Stimulated activated CD8-positive, alpha-beta memory T cell treated with anti-CD3 and anti-CD28 coated beads, Interleukin-7, amount 100 ng/mL, for 4 hours (primary cell): Measurements from ENCODE around the gene ENO2.

Experiments used
- DNase-seq, 2 donors: peaks; one replicate each; pipeline ENCODE4 v3.0.0-alpha.2; 2020; ENCODE audit warnings: low read depth in 2 of 2

ENO2 gene

GRCh38 chr12:6912164-6912935, 2.0 kb upstream of the ENO2 start:
- no peak for DNase-seq

- DNase-seq = no peak
These were observed 788 bp downstream of the ENO2 start for GRCh38 chr12:6914947-6915788.

GRCh38 chr12:6915789-6916285, 1.5 kb downstream of the ENO2 start:
- DNase-seq = no peak

- no peak for DNase-seq
These were observed 2.2 kb downstream of the ENO2 start for GRCh38 chr12:6916426-6917200.

- no peak for DNase-seq
These were observed 3.3 kb downstream of the ENO2 start for GRCh38 chr12:6917491-6918231.

- no peak for DNase-seq
These were observed 5.2 kb downstream of the ENO2 start for GRCh38 chr12:6919588-6919987.

GRCh38 chr12:6921539-6921938, 7.2 kb downstream of the ENO2 start:
- no peak for DNase-seq

GRCh38 chr12:6921996-6922946, 7.9 kb downstream of the ENO2 start:
- DNase-seq = no peak

- no peak for DNase-seq
These were observed 8.8 kb downstream of the ENO2 start for GRCh38 chr12:6923003-6923732.

GRCh38 chr12:6923851-6924250, 9.5 kb downstream of the ENO2 start:
- DNase-seq = no peak

GRCh38 chr12:6925239-6925539, 10.8 kb downstream of the ENO2 start:
- DNase-seq = no peak

GRCh38 chr12:6925540-6926279, 11.3 kb downstream of the ENO2 start:
- no peak for DNase-seq

GRCh38 chr12:6927379-6928021, 13.1 kb downstream of the ENO2 start, which contains the start of gene ATN1:
TSS of gene ATN1 (plus strand) at chr12:6927959. CDS start at chr12:6934002, 6,043 bp downstream.
- DNase-seq = peak in 1 of 2 donors; percentile 38

- DNase-seq = no peak
These were observed 13.8 kb downstream of the ENO2 start for GRCh38 chr12:6928022-6928702.

GRCh38 chr12:6928703-6929407, 14.5 kb downstream of the ENO2 start:
- DNase-seq = no peak

- no peak for DNase-seq
These were observed 15.4 kb downstream of the ENO2 start for GRCh38 chr12:6929466-6930452.
